ENCODE results near the gene ACTL7A.

ACTL7A gene

GRCh38 chr9:108869092-108869725, 7.1 kb downstream of the ACTL7A start:
- peak; percentile 37; the same call in 1 of the 3 replicates for ATAC-seq
- TF ChIP-seq ZNF8 (CRISPR knock-in tag; IDR thresholded peaks at IDR 0.05), result no peak
- no peak for TF ChIP-seq RARB (CRISPR knock-in tag; IDR thresholded peaks at IDR 0.05)
- no peak for TF ChIP-seq POU6F1 (CRISPR knock-in tag; IDR thresholded peaks at IDR 0.05; ENCODE audit: borderline replicate concordance, low read depth)
- no peak for TF ChIP-seq ZC3H10 (CRISPR knock-in tag; IDR thresholded peaks at IDR 0.05)
- no peak for TF ChIP-seq ISL1 (CRISPR knock-in tag; IDR thresholded peaks at IDR 0.05)
- no peak for TF ChIP-seq ZFP3 (CRISPR knock-in tag; IDR thresholded peaks at IDR 0.05)
- TF ChIP-seq OSR1 (CRISPR knock-in tag; IDR thresholded peaks at IDR 0.05), result no peak
- TF ChIP-seq TCF4 (CRISPR knock-in tag; IDR thresholded peaks at IDR 0.05; ENCODE audit: borderline replicate concordance), result no peak
- no peak for TF ChIP-seq ZNF70 (CRISPR knock-in tag; IDR thresholded peaks at IDR 0.05)
- TF ChIP-seq TOX (CRISPR knock-in tag; IDR thresholded peaks at IDR 0.05; ENCODE audit: borderline replicate concordance), result no peak

- TF ChIP-seq TOX (CRISPR knock-in tag; IDR thresholded peaks at IDR 0.05; ENCODE audit: borderline replicate concordance) (no peak), PATZ1 (CRISPR knock-in tag; IDR thresholded peaks at IDR 0.05; ENCODE audit: borderline replicate concordance) (no peak), CSDC2 (CRISPR knock-in tag; IDR thresholded peaks at IDR 0.05) (no peak), CSRNP3 (CRISPR knock-in tag; IDR thresholded peaks at IDR 0.05) (no peak), ZFP30 (CRISPR knock-in tag; IDR thresholded peaks at IDR 0.05) (no peak), GLIS3 (CRISPR knock-in tag; IDR thresholded peaks at IDR 0.05) (no peak), PPARA (CRISPR knock-in tag; IDR thresholded peaks at IDR 0.05; ENCODE audit: borderline replicate concordance) (no peak), SNAI2 (CRISPR knock-in tag; IDR thresholded peaks at IDR 0.05) (no peak), ZNF8 (CRISPR knock-in tag; IDR thresholded peaks at IDR 0.05) (no peak), POU6F1 (CRISPR knock-in tag; IDR thresholded peaks at IDR 0.05; ENCODE audit: borderline replicate concordance, low read depth) (no peak), ZFP3 (CRISPR knock-in tag; IDR thresholded peaks at IDR 0.05) (no peak), BACH2 (CRISPR knock-in tag; IDR thresholded peaks at IDR 0.05; ENCODE audit: borderline replicate concordance) (no peak), TSHZ2 (CRISPR knock-in tag; IDR thresholded peaks at IDR 0.05) (no peak), ISL1 (CRISPR knock-in tag; IDR thresholded peaks at IDR 0.05) (no peak), CREB5 (CRISPR knock-in tag; IDR thresholded peaks at IDR 0.05; ENCODE audit: low read depth) (no peak), ZNF565 (CRISPR knock-in tag; conservative IDR thresholded peaks at IDR 0.05; ENCODE audit: low read depth) (no peak)
- ATAC-seq, result no peak
These were observed 12.2 kb downstream of the ACTL7A start for GRCh38 chr9:108874058-108874788.

Measured in SK-N-SH treated with all-trans-retinoic acid at 6 μM for 48 hours (cell line).